ENCODE measurements around the gene USP6NL.
A peak's percentile ranks its signal among the peaks of the same experiment; 100 is the strongest.

USP6NL gene

DNA sequence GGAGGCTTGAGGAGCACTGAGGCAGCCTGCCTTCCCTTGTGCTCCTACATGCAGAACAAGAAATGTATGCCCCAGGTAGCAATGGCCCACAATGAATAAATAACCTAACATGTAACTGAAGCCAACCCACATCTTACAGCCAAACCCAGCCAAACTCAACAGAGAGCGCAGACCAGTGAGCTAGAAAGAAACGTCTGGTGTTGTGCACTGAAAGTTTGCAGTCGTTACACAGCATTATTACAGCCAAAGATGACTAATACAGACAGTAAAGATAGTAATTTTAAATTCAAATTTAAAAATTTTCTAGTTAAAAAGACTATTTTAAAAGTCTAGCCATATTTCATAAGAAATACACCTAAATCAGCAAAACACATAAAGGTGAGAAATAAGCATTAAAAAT is 11.2 kb downstream of the USP6NL start:
- TF ChIP-seq CTCF (conservative IDR thresholded peaks at IDR 0.05; ENCODE audit: low read length) (no peak), EZH2phosphoT487 (IDR thresholded peaks at IDR 0.05; ENCODE audit: borderline replicate concordance) (no peak)
- Histone ChIP-seq H3K79me2 (ENCODE audit: insufficient read depth, low read length) (peaks cover 89% of the 10 kb centered on the region), H4K20me1 (ENCODE audit: insufficient read depth, low read length, poor library complexity, severe bottlenecking) (peaks cover 8% of the 10 kb centered on the region), H3K4me2 (ENCODE audit: low read depth, low read length, poor library complexity, severe bottlenecking) (no peak overlapping the region), H3K9me2 (replicated peaks; ENCODE audit: low read depth, low read length) (no peaks in the 10 kb centered on the region), H3F3A (ENCODE audit: low read depth) (no peaks in the 10 kb centered on the region), H3K36me3 (ENCODE audit: insufficient read depth, low read length) (0 out of 2 replicates have a peak, but pooled peaks cover 2% of the 10 kb centered on the region), H3K4me3 (ENCODE audit: low read length, poor library complexity, severe bottlenecking) (no peak overlapping the region), H3K27me3 (ENCODE audit: insufficient read depth, low read length, poor library complexity, severe bottlenecking) (no peaks in the 10 kb centered on the region), H2AFZ (ENCODE audit: low read length) (no peak overlapping the region), H3K4me1 (ENCODE audit: insufficient read depth, low read length, poor library complexity, severe bottlenecking) (peaks cover 24% of the 10 kb centered on the region), H3K9ac (ENCODE audit: low read depth, low read length, poor library complexity, severe bottlenecking) (no peak overlapping the region), H3K9me3 (ENCODE audit: insufficient read depth, low read depth, low read length) (peaks cover 5% of the 10 kb centered on the region; the same call in 1 of the 2 replicates)

- Histone ChIP-seq H3K4me1 (ENCODE audit: insufficient read depth, low read length, poor library complexity, severe bottlenecking) (peaks cover 22% of the 10 kb centered on the region), H3K36me3 (ENCODE audit: insufficient read depth, low read length) (peaks cover 8% of the 10 kb centered on the region; the same call in 1 of the 2 replicates), H2AFZ (ENCODE audit: low read length) (no peak overlapping the region), H3K4me3 (ENCODE audit: low read length, poor library complexity, severe bottlenecking) (no peak overlapping the region), H3K4me2 (ENCODE audit: low read depth, low read length, poor library complexity, severe bottlenecking) (peak overlapping the region; percentile 11), H3K9me2 (replicated peaks; ENCODE audit: low read depth, low read length) (no peaks in the 10 kb centered on the region), H3K27me3 (ENCODE audit: insufficient read depth, low read length, poor library complexity, severe bottlenecking) (no peaks in the 10 kb centered on the region), H4K20me1 (ENCODE audit: insufficient read depth, low read length, poor library complexity, severe bottlenecking) (peaks cover 8% of the 10 kb centered on the region), H3K79me2 (ENCODE audit: insufficient read depth, low read length) (peaks cover 90% of the 10 kb centered on the region), H3F3A (ENCODE audit: low read depth) (no peaks in the 10 kb centered on the region), H3K9me3 (ENCODE audit: insufficient read depth, low read depth, low read length) (no peaks in the 10 kb centered on the region), H3K9ac (ENCODE audit: low read depth, low read length, poor library complexity, severe bottlenecking) (no peak overlapping the region)
- TF ChIP-seq CTCF (conservative IDR thresholded peaks at IDR 0.05; ENCODE audit: low read length) = no peak
These were observed 12.6 kb downstream of the USP6NL start for GRCh38 chr10:11598712-11599397.

GRCh38 chr10:11597470-11597869 is 14.0 kb downstream of the USP6NL start:
- Histone ChIP-seq H4K20me1 (ENCODE audit: insufficient read depth, low read length, poor library complexity, severe bottlenecking) (peaks cover 8% of the 10 kb centered on the region), H3K79me2 (ENCODE audit: insufficient read depth, low read length) (peaks cover 89% of the 10 kb centered on the region), H3K4me3 (ENCODE audit: low read length, poor library complexity, severe bottlenecking) (no peak overlapping the region), H3K4me2 (ENCODE audit: low read depth, low read length, poor library complexity, severe bottlenecking) (no peak overlapping the region), H2AFZ (ENCODE audit: low read length) (no peak overlapping the region), H3K36me3 (ENCODE audit: insufficient read depth, low read length) (peaks cover 12% of the 10 kb centered on the region; the same call in 1 of the 2 replicates), H3K27me3 (ENCODE audit: insufficient read depth, low read length, poor library complexity, severe bottlenecking) (no peaks in the 10 kb centered on the region), H3F3A (ENCODE audit: low read depth) (no peaks in the 10 kb centered on the region), H3K9ac (ENCODE audit: low read depth, low read length, poor library complexity, severe bottlenecking) (no peak overlapping the region), H3K4me1 (ENCODE audit: insufficient read depth, low read length, poor library complexity, severe bottlenecking) (peaks cover 12% of the 10 kb centered on the region), H3K9me3 (ENCODE audit: insufficient read depth, low read depth, low read length) (no peaks in the 10 kb centered on the region), H3K9me2 (replicated peaks; ENCODE audit: low read depth, low read length) (no peaks in the 10 kb centered on the region)
- TF ChIP-seq CTCF (conservative IDR thresholded peaks at IDR 0.05; ENCODE audit: low read length) (no peak), EZH2phosphoT487 (IDR thresholded peaks at IDR 0.05; ENCODE audit: borderline replicate concordance) (no peak)
